ENCODE data around the gene IFT81. TPM values are rescaled to one million over a fixed set of nuclear protein-coding genes. Genes with fewer than 3 reads are reported as not detected.

The IFT81 gene
- total RNA-seq, 4 donors from 2014 or later: 6.9 to 40.6 (median 20.7) TPM

DNA sequence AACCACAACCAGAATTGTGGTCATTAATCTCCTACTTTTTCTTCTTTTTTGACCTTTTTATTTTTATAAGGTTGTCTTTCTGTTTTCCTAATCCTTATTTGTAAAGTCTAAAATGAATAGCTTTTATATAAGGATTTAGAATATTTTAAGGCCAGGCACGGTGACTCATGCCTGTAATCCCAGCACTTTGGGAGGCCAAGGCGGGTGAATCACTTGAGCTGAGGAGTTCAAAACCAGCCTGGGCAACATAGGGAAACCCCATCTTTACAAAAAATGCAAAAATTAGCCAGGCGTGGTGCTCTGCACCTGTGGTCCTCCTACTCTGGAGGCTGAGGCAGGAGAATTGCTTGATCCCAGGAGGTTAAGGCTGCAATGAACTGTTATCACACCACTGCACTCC, 55.1 kb downstream of the IFT81 start:
- no peaks in the 10 kb centered on the region for H3K9me3 ChIP-seq
- H3K4me3 ChIP-seq: no peak overlapping the region
- H3K36me3 ChIP-seq: no peaks in the 10 kb centered on the region
- TF ChIP-seq, protein P1, sequence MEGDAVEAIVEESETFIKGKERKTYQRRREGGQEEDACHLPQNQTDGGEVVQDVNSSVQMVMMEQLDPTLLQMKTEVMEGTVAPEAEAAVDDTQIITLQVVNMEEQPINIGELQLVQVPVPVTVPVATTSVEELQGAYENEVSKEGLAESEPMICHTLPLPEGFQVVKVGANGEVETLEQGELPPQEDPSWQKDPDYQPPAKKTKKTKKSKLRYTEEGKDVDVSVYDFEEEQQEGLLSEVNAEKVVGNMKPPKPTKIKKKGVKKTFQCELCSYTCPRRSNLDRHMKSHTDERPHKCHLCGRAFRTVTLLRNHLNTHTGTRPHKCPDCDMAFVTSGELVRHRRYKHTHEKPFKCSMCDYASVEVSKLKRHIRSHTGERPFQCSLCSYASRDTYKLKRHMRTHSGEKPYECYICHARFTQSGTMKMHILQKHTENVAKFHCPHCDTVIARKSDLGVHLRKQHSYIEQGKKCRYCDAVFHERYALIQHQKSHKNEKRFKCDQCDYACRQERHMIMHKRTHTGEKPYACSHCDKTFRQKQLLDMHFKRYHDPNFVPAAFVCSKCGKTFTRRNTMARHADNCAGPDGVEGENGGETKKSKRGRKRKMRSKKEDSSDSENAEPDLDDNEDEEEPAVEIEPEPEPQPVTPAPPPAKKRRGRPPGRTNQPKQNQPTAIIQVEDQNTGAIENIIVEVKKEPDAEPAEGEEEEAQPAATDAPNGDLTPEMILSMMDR (IDR thresholded peaks at IDR 0.05): no peak
- TF ChIP-seq POLR2A (IDR thresholded peaks at IDR 0.05): no peak
- intact Hi-C loops (cut with DNase I; ENCODE audit: low total_unique reads): no loop called here
- no peak for DNase-seq
- no peaks in the 10 kb centered on the region for H3K27me3 ChIP-seq
- no peak overlapping the region for H3K27ac ChIP-seq
- no peaks in the 10 kb centered on the region for H3K4me1 ChIP-seq

DNA sequence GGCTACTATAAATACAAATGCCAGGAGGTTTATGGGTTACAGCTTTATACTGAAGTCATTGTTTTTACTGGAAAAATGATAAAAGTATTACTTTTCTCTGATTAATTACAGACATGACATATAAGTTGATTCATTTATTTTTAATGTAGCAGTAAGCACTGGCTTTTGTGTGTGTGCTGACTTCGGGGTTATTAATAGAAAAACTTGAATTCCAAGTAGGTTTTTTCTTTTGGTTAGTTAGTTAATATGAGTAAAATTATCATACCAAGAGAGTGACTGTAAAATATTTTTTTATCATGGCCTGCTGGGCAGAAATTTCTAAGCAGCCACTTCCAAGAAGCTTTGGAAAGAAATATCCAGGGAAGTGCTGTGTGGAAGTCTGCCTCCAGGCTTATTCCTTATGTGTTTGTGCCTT, 56.4 kb downstream of the IFT81 start:
- H3K4me3 ChIP-seq: no peak overlapping the region
- intact Hi-C loops (cut with DNase I; ENCODE audit: low total_unique reads): no loop called here
- DNase-seq: no peak
- H3K9me3 ChIP-seq: no peaks in the 10 kb centered on the region
- H3K36me3 ChIP-seq: no peaks in the 10 kb centered on the region
- no peaks in the 10 kb centered on the region for H3K4me1 ChIP-seq
- peak overlapping the region; percentile 30 to 37 for H3K27ac ChIP-seq
- TF ChIP-seq, protein P1 (IDR thresholded peaks at IDR 0.05): no peak
- TF ChIP-seq POLR2A (IDR thresholded peaks at IDR 0.05): no peak
- H3K27me3 ChIP-seq: no peaks in the 10 kb centered on the region

DNA sequence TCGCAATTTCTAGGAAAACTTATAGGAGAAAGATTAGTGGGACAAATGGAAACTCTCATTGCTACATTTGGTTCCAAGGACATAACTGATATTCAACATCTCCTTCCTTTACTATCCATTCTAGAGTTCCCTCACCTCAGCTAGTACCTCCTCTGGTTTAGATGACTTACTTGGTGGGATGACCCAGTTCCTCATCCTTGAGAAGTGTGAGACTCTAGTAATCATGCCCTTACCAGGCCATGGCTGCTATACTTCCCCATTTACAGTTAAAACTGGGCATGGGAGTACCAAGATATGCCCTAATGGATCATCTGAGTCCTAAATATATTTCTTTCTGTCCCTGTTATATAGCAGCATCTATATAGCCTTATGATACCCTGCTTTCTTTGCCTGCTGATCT, 58.1 kb downstream of the IFT81 start:
- no peaks in the 10 kb centered on the region for H3K36me3 ChIP-seq
- intact Hi-C loops (cut with DNase I; ENCODE audit: low total_unique reads): no loop called here
- no peak for DNase-seq
- no peaks in the 10 kb centered on the region for H3K27me3 ChIP-seq
- H3K9me3 ChIP-seq: peaks cover 0 to 8% of the 10 kb centered on the region in 2 donors
- no peak for TF ChIP-seq POLR2A (IDR thresholded peaks at IDR 0.05)
- TF ChIP-seq, protein P1 (IDR thresholded peaks at IDR 0.05): no peak
- no peak overlapping the region for H3K4me3 ChIP-seq
- H3K4me1 ChIP-seq: no peaks in the 10 kb centered on the region
- H3K27ac ChIP-seq: no peak overlapping the region

DNA sequence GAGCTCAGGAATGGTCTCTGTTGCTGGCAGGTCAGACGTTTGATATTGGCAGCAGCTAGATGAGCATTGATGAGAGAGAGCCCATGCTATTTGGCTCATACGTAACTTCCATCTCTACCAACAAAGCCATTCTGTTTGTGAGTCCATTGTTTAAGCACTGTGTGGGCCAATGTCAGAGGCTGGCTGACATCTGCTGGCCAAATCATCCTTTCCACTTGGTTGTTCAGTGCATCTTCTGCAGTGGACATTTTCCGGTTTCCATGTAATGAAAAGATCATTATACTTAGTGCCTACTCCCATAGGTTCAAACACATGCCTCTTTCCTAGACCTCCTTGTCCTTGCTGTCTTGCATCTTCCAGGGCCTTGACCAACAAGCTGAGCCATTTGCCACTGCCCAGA, 59.2 kb downstream of the IFT81 start:
- Histone ChIP-seq H3K4me1 (no peaks in the 10 kb centered on the region), H3K36me3 (no peaks in the 10 kb centered on the region), H3K27ac (no peak overlapping the region), H3K9me3 (peaks cover 0 to 8% of the 10 kb centered on the region in 2 donors), H3K4me3 (no peak overlapping the region), H3K27me3 (no peaks in the 10 kb centered on the region)
- no peak for TF ChIP-seq POLR2A (IDR thresholded peaks at IDR 0.05)
- TF ChIP-seq, protein P1 (IDR thresholded peaks at IDR 0.05): no peak
- intact Hi-C loops (cut with DNase I; ENCODE audit: low total_unique reads): no loop called here
- DNase-seq: no peak

DNA sequence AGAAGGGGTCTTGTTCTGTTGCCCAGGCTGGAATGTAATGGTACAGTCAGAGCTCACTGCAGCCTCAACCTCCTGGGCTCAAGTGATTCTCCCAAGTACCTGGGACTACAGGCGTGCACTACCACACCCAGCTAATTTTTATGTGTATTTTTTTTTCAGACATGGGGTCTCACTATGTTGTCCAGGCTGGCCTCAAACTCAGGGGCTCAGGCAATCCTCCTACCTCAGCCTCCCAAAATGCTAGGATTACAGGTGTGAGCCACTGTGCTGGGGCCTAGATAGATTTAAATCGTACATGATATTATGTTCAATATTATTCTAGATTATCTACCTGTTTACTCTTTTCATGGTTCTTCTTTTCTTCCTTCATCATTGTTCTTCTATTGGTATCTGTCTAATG, 61.5 kb downstream of the IFT81 start:
- Histone ChIP-seq H3K4me1 (no peaks in the 10 kb centered on the region), H3K27ac (no peak overlapping the region), H3K27me3 (no peaks in the 10 kb centered on the region), H3K4me3 (no peak overlapping the region), H3K36me3 (no peaks in the 10 kb centered on the region), H3K9me3 (peaks cover 0 to 8% of the 10 kb centered on the region in 2 donors)
- TF ChIP-seq POLR2A (IDR thresholded peaks at IDR 0.05): no peak
- TF ChIP-seq, protein P1 (IDR thresholded peaks at IDR 0.05): no peak
- no peak for DNase-seq
- intact Hi-C loops (cut with DNase I; ENCODE audit: low total_unique reads): no loop called here

Measured in uterus (tissue), 4 donors.